ENCODE measurements around the gene CCDC169. TPM values are rescaled to one million over a fixed set of nuclear protein-coding genes. Genes with fewer than 3 reads are reported as not detected.
A peak's percentile ranks its signal among the peaks of the same experiment; 100 is the strongest.

Gene CCDC169
- total RNA-seq, 6 experiments from 2014 or later = not detected

DNA sequence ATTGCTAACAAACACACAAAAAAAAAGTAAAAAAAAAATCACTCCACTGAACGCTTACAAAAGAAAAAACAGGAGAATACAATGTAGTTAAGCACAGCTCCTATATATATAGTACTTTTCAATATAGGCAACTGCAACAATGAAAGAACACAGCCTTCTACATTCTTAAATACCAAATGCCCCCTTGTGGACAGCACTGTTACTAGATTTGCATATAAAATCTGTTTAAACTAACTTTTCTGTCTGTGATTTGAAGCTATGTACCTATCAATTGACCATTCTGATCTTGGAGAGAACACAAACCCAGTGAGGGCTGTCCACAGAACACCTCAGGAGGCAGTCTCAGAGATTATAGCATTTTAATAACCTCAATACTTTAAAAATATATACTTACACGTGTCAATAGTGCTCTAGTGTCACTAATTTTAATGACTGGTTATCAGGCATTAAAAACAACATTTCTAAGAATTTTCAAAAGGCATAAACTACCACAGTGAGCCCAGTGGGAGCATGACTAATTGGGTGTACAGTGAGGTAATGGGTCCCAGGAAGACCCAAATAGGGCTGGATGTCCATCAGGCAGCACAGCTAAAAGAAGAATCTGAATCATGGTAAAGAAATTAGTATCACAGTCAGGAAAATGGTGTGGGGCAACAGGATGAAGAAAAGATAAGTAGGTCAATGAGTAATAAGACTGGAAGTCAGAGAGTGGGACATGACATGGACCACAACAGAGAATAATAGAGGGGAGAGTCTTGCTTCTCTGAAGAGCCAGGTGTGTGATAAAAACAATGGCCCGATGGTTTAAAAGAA is 22.2 kb downstream of the CCDC169 start:
- intact Hi-C loops (cut with DNase I) = loop anchor here in 1 of 2 donors (10.0 kb wide), 1 partner anchor 301 kb away; no protein-coding TSS in a partner anchor
- TF ChIP-seq, protein P1, sequence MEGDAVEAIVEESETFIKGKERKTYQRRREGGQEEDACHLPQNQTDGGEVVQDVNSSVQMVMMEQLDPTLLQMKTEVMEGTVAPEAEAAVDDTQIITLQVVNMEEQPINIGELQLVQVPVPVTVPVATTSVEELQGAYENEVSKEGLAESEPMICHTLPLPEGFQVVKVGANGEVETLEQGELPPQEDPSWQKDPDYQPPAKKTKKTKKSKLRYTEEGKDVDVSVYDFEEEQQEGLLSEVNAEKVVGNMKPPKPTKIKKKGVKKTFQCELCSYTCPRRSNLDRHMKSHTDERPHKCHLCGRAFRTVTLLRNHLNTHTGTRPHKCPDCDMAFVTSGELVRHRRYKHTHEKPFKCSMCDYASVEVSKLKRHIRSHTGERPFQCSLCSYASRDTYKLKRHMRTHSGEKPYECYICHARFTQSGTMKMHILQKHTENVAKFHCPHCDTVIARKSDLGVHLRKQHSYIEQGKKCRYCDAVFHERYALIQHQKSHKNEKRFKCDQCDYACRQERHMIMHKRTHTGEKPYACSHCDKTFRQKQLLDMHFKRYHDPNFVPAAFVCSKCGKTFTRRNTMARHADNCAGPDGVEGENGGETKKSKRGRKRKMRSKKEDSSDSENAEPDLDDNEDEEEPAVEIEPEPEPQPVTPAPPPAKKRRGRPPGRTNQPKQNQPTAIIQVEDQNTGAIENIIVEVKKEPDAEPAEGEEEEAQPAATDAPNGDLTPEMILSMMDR (IDR thresholded peaks at IDR 0.05) = peak; percentile 52 to 54 (median 54)
- TF ChIP-seq POLR2A (IDR thresholded peaks at IDR 0.05) = no peak
- no peak for DNase-seq

DNA sequence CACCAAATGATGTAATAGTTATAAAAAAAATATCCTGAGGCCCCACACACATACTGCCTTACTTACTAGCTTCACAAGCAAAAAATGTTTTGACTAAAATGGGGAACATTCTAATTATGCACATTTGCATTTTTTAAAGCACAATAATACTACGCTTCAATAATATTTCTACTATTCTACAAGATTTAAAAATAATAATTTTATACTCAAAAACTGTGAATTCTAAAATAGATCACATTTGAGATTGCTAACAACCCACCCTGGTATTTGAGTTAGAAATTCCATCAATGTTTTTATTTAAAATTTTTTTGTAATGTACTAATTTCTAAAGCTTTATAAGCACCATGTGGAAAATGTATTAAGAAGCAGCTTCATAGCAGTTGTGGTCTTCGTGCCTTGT is 24.2 kb downstream of the CCDC169 start:
- intact Hi-C loops (cut with DNase I) = loop anchor here in 1 of 2 donors (10.0 kb wide), 1 partner anchor 299 kb away; no protein-coding TSS in a partner anchor
- Histone ChIP-seq H3K9me3 (no peaks in the 10 kb centered on the region), H3K4me3 (no peak overlapping the region), H3K36me3 (no peaks in the 10 kb centered on the region), H3K27me3 (no peaks in the 10 kb centered on the region), H3K4me1 (no peaks in the 10 kb centered on the region), H3K27ac (no peak overlapping the region)
- WGBS (ENCODE audit: insufficient coverage, low coverage, low lambda C conversion rate, missing lambda C conversion rate) = 64% methylated on average over 2 of the region's 2 CpGs
- DNase-seq (no peak), ATAC-seq (no peak)
- no peak for TF ChIP-seq POLR2A (IDR thresholded peaks at IDR 0.05)
- TF ChIP-seq, protein P1 (IDR thresholded peaks at IDR 0.05) = no peak

More for the DNA sequence above, 22.2 kb downstream of the CCDC169 start:
- WGBS (ENCODE audit: insufficient coverage, low coverage, low lambda C conversion rate, missing lambda C conversion rate) = 55% methylated on average over 3 of the region's 3 CpGs
- Histone ChIP-seq H3K4me3 (no peak overlapping the region), H3K4me1 (no peaks in the 10 kb centered on the region), H3K27me3 (no peaks in the 10 kb centered on the region), H3K9me3 (no peaks in the 10 kb centered on the region), H3K27ac (no peak overlapping the region), H3K36me3 (no peaks in the 10 kb centered on the region)
- peak; percentile 35 to 66 (median 56) for ATAC-seq

DNA sequence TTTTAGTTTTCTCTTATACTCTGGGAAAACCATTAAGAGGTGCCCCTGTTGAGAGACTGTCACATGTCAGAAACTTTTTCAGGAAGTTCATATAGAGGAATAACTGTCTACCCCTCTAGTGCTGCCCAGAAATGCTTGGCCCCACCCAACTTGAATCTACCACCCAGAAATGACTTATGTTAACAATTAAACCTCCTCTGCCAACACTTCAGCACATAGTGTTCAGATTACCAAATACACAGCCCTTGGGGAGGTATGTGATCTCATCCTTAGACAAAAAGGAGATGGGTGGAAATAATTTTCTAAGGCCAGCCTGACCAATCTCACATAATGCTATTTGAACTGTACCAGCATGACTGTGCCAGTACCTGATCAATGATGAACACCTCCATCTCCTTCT is 35.6 kb downstream of the CCDC169 start:
- H3K9me3 ChIP-seq = no peaks in the 10 kb centered on the region
- intact Hi-C loops (cut with DNase I) = loop anchor here in 1 of 2 donors (10.0 kb wide), 1 partner anchor 277 kb away; no protein-coding TSS in a partner anchor
- H3K36me3 ChIP-seq = no peaks in the 10 kb centered on the region
- H3K27me3 ChIP-seq = no peaks in the 10 kb centered on the region
- no peak overlapping the region for H3K27ac ChIP-seq
- TF ChIP-seq, protein P1 (IDR thresholded peaks at IDR 0.05) = no peak
- TF ChIP-seq POLR2A (IDR thresholded peaks at IDR 0.05) = no peak
- no peak for DNase-seq
- H3K4me3 ChIP-seq = no peak overlapping the region
- H3K4me1 ChIP-seq = no peaks in the 10 kb centered on the region
- no peak for ATAC-seq

DNA sequence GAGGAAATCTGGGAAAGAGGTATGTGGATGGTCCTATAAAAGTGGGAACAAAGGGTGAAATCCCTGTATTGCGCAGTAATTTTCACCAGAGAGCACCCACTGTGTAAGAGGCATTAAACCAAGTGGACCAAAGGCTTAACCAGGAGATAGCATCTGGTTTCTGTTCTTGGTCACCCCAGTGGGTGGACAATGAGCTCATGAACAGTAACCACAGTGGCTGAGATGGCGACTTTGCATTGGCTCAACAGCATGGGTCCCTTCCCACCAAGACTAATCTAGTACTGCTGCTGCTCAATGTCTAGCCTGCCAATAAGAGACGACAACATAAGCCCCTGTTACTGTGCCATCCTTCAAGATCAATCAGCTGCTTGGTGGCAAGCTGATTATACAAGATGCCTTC is 36.6 kb downstream of the CCDC169 start:
- intact Hi-C loops (cut with DNase I) = loop anchor here in 1 of 2 donors (10.0 kb wide), 1 partner anchor 276 kb away; no protein-coding TSS in a partner anchor

More for the DNA sequence above, 36.6 kb downstream of the CCDC169 start:
- Histone ChIP-seq H3K4me3 (no peak overlapping the region), H3K4me1 (no peaks in the 10 kb centered on the region), H3K36me3 (no peaks in the 10 kb centered on the region), H3K9me3 (no peaks in the 10 kb centered on the region), H3K27ac (no peak overlapping the region), H3K27me3 (no peaks in the 10 kb centered on the region)
- no peak for DNase-seq
- 80% methylated on average over 2 of the region's 3 CpGs for WGBS (ENCODE audit: insufficient coverage, low coverage, low lambda C conversion rate, missing lambda C conversion rate)
- TF ChIP-seq POLR2A (IDR thresholded peaks at IDR 0.05) = no peak
- TF ChIP-seq, protein P1 (IDR thresholded peaks at IDR 0.05) = no peak
- no peak for ATAC-seq

Data from right lobe of liver (tissue), 6 donors.